GM15510 (cell line): ENCODE measurements around the gene CDC42EP4.

Source experiments
- POLR2A ChIP-seq: IDR thresholded peaks from 3 replicates; pipeline ENCODE4 v1.6.1; 2011; ENCODE audit warnings: borderline replicate concordance; ENCODE audit not compliant: insufficient read length; ENCODE audit errors: extremely low read depth

Gene CDC42EP4

DNA sequence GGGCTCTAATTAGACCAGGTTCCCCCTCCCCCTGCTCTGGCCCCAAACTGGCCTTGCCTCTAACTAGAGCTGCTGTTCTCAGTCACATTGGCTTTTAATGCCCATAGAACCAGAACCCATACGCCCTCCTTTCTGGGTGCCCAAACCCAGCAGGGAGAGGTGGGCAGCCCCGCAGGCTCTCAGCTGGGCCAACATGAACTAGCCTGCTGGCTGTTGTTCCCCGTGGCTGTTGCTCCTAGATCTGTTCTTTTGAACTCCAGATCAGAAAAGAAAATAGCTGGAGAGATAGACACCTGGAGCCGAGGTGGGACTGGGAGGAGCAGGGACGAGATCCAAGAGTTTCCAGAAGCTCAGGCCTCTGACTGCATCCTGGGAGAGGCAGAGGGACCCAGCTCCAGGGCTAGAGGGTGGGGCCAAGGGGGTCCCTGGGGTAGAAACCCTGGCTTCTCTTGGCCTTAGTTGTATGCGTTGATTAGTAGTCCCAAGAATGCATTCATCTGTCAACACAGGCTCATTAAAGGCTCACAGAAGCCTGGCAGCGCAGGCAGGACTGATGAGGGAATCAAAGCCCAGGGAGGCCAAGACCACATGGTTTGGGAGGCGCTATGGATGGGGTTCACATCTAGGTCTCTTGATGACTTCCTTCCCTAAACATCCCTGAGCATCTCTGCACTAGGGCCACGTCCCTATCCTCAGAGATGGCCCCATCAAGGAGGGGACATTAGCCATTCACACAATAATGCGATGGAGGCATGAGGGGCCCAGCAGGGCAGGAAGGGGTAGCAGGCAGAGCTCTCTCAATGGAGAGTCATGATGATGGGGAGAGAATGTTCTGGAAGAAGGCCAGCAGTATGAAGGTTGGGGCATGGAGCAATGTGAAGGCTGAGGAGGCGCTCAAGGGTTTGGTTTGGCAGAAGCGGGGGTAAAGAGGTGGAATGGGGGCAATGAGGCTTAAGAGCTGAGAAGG is 48.8 kb downstream of the CDC42EP4 start:
- no peak for TF ChIP-seq POLR2A

DNA sequence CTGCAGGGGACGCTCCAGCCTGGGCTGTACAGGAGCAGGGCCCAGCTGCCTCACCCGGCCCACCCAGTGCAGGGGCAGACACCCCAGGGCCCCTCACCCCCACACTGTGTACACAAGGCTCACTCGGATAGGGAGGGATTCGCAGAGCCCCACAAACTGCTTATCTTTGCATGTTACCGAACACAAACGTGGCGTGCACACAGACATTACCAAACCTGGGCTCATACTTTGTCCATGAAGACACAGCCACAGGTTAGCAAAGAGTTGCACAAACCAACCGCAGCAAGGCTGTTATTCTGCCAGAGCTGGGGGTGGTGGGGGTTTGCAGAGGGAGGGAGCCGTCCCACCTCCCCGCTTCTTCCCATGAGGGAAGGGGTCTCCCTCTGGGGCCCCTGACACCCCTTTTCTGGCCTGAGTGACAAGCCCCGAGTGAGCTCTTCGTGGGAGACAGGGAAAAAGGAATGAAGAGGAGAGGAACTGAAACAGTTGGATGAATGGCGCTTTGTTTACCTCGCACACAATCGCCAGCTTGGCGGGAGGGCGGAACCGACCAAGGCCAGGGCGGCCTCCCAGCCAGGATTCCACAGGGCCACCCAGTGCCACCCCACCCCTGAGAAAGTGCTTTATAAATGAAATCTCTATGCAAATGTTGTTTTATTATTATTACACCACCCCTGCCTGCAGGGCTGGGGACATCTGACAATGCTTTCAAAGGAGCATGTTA is 49.7 kb downstream of the CDC42EP4 start:
- TF ChIP-seq POLR2A: no peak

DNA sequence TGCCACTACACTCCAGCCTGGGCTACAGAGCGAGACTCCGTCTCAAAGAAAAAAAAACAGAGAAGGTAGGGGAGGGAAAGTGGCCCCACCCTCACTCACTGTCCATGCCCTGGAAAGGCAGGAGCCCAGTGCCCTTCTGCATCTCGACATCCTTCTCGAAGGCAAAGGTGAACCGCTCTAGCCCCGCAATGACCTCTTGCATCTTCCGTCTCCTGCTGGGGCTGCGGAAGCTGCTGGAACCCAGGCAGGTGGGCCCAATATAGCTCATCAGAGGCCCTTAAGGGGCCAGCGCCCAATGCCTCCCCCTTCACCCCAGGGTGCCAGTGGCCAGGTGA is 50.2 kb downstream of the CDC42EP4 start, which contains the start of gene CPSF4L:
TSS of gene CPSF4L (minus strand) at position 264 of the 335 bp plus-strand sequence. CDS start at position 202, 62 bp downstream.
- no peak for TF ChIP-seq POLR2A

DNA sequence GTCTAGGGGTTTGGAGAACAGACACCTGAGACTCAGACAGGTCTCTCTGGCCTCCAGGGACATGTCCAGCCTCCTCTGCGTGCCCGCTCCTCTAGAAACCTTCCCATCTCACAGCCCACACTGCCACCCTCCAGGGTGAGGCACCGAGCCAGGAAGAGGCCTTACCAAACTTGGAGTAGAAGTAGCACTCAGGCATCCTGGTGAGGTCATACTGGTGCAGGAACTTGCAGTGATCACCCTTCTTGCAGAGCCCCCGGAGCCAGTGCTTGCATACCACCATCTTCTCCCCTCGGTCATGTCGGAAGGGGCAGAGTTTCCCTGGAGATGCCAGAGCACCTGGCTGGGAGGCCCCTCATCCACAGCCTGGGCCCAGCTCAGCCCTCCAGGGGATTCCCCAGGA is 54.3 kb downstream of the CDC42EP4 start:
- TF ChIP-seq POLR2A: no peak

DNA sequence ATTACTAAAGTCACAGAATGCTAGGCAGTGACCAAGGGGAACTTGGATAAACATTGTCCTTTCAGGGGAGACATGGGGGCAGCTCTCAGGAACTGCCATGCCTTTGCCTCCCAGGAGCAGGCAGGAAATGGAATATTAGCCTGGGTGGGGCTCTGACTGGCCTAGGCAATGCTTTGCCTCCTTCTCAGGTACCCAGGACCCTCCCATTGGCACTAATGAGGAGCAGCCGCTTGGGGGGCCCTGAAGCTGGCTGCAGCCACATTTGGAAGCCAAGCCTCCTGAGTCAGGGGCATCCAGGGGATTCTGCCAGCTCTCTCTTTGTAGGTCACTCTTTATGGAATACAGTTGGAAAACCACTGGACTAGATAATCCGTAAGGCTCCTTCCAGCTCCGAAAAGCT is 55.6 kb downstream of the CDC42EP4 start:
- no peak for TF ChIP-seq POLR2A

DNA sequence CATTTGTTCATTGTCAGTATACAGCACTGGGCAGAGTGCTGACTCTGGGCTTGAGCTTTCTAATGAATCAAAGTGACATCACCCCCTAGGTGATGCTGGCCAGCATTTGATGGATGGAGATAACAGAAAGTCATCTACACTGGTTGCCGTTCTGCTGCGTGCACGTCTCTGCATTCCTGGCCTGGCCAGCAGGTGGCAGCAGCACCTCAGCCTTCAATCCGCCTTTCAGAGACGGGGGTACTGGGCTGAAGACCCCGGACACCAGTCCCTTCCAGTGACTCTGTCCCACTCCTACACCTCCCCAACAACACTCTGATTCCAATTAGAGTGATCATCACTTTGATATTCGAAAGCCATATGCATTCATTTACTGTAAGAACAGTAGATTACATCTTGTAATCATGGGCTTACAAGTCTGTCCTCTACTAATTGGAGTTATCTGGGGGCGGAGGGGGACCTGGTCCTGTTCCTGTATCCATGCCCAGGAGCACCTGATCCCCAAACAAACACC is 56.1 kb downstream of the CDC42EP4 start:
- TF ChIP-seq POLR2A: no peak

DNA sequence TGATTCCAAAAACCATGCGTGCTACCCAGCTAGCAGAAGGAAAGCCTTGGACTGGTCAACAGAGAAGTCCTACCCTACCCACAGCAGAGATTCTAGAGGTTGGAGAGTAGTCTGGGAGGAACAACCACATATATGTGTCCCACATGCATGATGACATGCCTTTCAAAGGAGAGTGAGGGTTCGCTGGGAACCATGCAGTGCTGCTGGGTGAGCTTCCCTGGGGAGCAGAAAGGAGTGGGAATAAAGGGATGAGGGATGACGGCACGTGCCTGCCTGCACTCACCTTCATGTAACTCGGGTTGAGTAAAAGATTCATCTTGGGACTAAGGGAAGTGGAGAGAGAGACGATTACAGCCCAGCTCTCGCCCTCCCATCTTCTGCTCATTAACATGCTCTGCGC is 59.9 kb downstream of the CDC42EP4 start:
- no peak for TF ChIP-seq POLR2A

DNA sequence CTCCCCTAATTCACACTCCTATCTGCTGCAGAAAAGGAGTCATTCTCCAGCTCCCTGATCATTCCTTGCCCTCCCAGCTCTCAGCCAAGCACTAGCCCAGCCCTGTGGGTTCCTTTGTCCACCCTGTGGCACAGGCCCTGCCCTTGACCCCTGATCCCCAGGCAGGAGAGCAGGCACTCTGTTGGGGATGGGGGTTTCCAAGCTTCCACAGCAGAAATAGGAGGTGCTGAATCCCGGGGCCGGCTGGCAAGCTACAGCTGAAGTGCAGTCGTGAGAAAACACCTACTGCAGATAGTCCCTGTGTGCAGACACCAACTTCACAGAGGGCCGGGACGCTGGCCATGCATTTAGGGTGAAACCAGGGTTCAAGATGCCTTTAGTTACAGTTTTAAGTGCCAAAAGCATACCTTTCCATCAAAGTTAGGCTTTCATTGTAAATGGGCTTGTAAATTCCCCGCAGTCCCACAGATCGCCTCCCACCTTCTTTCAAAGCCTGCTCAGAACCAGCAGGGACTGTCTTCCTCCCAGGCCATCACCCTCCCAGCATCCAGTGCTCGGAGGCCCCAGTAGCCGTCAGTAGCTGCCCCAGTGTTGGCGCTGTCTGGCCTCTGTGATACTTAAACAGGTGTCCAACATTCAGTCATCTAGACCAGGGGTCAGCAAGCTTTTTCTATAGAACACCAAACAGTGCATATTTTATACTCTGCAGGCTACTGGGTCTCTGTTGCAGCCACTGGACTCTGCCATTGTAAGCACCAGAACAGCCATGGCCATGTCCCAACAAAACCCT is 60.8 kb downstream of the CDC42EP4 start:
- no peak for TF ChIP-seq POLR2A

DNA sequence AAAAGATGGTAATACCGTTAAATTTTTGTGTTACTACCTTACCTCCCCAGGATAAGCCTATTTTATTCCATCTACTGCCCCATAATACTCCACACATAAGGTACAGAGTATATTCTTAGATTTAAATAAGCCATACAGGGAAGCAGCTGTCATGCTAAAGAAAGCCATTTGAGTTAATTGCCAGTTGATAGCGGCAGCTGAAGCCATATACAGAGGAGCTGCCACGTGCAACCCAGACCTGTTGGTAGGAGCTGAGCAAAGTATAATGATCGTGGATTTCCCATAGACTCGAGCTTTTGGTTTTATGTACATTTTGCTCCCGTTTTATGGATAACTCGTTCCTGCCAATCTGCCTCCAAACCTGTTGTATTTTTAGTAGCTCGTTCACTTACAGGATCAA is 62.1 kb downstream of the CDC42EP4 start:
- TF ChIP-seq POLR2A: no peak

DNA sequence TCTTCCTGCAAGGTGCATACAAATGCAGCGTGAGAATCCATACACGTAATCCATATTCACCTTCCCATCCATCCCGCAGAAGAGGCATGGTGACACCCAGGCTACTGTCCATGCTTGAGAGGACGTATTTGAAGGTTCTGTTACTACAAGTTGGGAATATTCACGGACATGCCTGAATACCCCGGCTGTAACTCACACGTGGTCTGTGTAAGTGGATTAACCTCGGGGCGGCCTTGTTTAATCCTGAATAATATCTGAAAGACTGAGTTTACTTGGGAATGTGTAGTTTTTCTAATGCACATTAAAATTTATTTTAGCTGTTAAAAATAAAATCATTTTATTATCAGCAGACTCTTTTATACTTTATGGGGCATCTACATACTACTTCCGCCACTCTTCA is 63.3 kb downstream of the CDC42EP4 start:
- no peak for TF ChIP-seq POLR2A

DNA sequence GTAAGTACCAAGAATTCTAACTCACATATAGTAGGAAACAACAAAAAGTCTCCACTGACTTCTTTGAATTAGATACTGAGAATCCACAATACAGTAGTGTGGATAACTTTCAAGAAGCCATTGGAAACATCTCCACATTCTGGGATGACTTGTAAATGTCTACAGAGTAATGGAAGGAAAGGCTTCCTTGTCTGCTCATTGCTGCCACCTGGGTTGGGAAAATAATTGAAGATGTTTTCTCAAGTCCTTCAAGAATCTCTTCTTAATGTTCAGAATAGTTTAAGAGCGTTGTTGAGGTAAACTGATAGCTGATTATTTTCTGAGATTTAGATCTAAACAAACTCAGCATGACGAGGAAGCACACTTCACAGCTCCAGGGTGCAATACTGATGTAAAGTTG is 64.1 kb downstream of the CDC42EP4 start:
- no peak for TF ChIP-seq POLR2A

DNA sequence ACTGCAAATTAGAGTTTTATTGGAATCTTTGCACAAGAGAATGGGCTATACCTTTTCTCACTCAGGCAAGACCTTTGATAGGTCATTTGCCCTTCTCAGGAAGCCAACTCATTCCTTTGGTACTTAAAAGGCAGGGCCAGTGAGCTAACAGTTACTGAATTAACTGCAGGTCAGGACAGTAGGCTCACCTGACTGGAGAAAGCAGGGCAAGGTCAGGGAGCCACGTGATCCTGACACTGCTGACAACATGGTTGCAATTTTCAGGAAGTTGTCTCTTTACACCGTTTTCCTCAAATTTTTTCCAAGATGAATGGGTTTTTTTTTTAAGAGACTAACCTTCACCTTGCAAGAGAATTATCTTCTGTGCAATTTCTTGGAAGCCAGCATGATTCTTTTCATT is 71.2 kb downstream of the CDC42EP4 start:
- TF ChIP-seq POLR2A: no peak

DNA sequence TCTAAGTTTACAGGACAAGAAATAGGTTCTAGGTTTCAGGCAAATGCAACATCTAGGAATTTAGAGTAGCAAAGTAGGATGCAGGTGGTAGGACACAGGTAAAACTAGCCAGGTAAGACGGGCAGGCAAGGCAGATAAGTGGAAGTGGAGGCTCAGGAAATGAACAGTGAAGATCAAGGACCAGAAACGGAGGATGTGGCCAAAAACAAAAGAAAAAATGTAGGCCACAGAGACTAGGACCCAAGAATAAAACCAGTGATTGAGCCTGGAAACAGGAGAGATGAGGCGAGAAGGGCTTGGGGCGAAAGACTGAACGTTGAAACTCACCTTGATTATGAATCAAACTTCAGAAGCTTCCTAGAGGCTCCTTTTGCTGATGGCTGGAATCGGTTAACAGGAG is 74.1 kb downstream of the CDC42EP4 start:
- no peak for TF ChIP-seq POLR2A

DNA sequence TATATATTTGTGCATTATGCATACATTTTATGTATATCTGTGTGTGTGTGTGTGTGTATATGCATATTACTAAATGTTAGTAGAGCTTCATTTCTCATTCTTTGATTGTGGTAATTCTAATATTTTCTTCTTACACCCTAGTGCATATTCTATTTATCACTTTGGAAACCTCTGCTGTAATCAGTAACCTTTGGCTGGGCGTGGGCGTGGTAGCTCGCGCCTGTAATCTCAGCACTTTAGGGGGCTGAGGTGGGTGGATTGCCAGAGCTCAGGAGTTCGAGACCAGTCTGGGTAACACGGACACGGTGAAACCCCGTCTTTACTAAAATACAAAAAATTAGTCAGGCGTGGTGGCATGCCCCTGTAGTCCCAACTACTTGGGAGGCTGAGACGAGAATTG is 77.1 kb downstream of the CDC42EP4 start:
- no peak for TF ChIP-seq POLR2A
